ENCODE results near the gene ADRA2B.
"Not testable (repeated sequence)": the region's sequence is repeated elsewhere in the genome, so short reads cannot be mapped to it uniquely, and the experiment has no call there.

DNA sequence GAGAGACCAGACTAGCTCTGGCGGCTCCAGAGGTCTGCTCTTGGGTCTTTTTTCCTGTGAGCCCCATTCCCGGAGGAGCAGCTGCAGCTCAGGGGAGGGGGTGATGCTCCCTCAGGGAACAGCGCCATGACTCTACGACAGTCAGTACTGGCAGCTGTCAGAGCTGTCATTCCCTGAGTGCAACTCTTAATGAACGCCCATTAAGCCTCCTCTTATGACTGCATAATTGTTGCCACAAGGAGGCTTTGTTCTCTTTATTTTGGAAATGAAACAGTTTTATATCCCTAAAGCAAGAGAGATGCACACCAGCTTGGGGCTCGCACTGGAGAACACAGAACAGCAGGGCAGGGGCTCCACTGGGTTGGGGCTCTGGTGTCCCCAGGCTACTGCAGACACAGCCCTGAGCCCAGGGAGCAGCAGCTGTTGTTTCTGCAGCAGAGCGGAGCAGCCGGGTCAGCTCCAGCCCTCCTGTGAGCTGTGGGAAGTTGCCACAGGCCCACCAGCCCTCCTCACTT is 44.3 kb downstream of the ADRA2B start:
- not testable (repeated sequence) for TF ChIP-seq YY1 (IDR thresholded peaks at IDR 0.05; ENCODE audit: insufficient read depth, insufficient read length); SUZ12 (IDR thresholded peaks at IDR 0.05; ENCODE audit: extremely low read depth, insufficient read depth, insufficient read length)

Data from NT2/D1 (cell line).